ENCODE measurements around the gene HNF1A.

HNF1A gene

DNA sequence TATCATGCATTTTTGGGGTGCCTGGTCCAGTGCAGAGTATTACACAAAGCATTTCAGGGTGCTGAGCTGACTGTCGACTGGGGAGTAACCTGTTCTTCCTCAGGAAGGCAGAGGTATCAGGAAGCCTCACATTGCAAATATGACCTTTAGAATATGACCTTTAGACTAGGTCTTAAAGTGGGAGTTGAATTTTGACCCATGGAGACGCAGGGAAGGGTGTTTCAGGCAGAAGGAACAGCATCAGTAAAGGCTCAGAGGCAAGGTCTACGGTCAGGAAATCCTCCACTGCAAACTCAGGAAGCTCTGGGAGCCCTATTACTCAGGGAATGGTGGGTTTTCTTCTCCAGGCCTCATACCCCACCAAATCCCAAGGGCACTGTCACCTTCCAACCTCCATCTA lies 11.3 kb downstream of the HNF1A start:
- Histone ChIP-seq H3K36me3 (ENCODE audit: insufficient read depth, low read length) (no peaks in the 10 kb centered on the region), H3K27me3 (ENCODE audit: insufficient read depth, low read length) (peaks cover 11% of the 10 kb centered on the region; the same call in 1 of the 2 replicates), H3K4me1 (ENCODE audit: control insufficient read depth, insufficient read depth, low read length, unreplicated experiment) (no peaks in the 10 kb centered on the region), H3K4me3 (ENCODE audit: low read depth, low read length) (no peak overlapping the region), H3K27ac (ENCODE audit: low read depth, low read length) (no peak overlapping the region), H2AFZ (ENCODE audit: low read length, unreplicated experiment) (no peak overlapping the region), H3K79me2 (ENCODE audit: control insufficient read depth, insufficient read depth, low read length, unreplicated experiment) (no peaks in the 10 kb centered on the region)

DNA sequence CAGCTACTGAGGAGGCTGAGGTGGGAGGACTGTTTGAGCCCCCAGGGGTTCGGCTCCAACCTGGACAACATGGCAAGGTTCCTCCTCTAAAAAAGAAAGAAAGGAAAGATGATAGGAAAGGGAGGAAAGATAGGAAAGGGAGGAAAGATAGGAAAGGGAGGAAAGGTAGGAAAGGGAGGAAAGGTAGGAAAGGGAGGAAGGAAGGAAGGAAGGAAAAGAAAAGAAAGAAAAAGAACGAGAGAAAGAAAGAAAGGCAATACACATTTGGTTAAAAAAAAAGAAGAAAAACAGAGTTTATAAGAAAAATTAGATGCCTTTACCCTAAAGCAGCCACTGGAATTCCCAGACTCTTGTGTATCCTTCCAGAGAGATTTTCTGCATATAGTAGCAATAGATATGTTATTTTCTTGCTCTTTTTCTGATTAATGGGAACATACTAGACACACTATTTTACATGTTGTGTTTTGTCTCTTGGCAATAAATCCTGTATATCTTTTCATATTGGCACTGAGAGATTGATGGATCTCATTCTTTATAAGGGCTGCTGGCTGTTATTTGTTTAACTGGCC lies 12.2 kb downstream of the HNF1A start:
- H3K79me2 ChIP-seq (ENCODE audit: control insufficient read depth, insufficient read depth, low read length, unreplicated experiment): no peaks in the 10 kb centered on the region
- H3K4me1 ChIP-seq (ENCODE audit: control insufficient read depth, insufficient read depth, low read length, unreplicated experiment): no peaks in the 10 kb centered on the region
- no peaks in the 10 kb centered on the region for H3K36me3 ChIP-seq (ENCODE audit: insufficient read depth, low read length)
- H3K27ac ChIP-seq (ENCODE audit: low read depth, low read length): no peak overlapping the region
- H3K27me3 ChIP-seq (ENCODE audit: insufficient read depth, low read length): peaks cover 20% of the 10 kb centered on the region; the same call in 1 of the 2 replicates
- H3K4me3 ChIP-seq (ENCODE audit: low read depth, low read length): no peak overlapping the region
- no peak overlapping the region for H2AFZ ChIP-seq (ENCODE audit: low read length, unreplicated experiment)

DNA sequence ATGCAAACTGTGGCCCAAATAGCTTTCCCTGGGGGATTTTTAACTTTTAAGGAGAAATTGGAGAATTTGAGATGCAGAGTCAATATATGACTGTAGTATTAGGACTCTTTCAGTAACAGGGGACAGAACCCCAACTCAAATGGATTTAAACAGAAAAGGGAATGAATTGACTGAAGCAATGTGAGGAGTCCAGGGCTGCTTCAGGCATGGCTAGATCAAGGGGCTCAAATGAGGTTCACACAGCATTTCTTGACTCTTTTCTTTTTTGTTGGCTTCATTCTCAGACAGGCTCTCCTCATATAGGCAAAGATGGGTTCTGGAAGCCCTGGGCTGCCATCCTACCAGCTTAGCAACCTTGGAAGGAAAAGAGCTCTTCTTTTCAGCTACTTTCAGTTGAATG lies 13.6 kb downstream of the HNF1A start:
- no peak overlapping the region for H3K27ac ChIP-seq (ENCODE audit: low read depth, low read length)
- no peaks in the 10 kb centered on the region for H3K79me2 ChIP-seq (ENCODE audit: control insufficient read depth, insufficient read depth, low read length, unreplicated experiment)
- H3K4me1 ChIP-seq (ENCODE audit: control insufficient read depth, insufficient read depth, low read length, unreplicated experiment): no peaks in the 10 kb centered on the region
- no peak overlapping the region for H2AFZ ChIP-seq (ENCODE audit: low read length, unreplicated experiment)
- H3K36me3 ChIP-seq (ENCODE audit: insufficient read depth, low read length): no peaks in the 10 kb centered on the region
- peaks cover 25% of the 10 kb centered on the region; the same call in 1 of the 2 replicates for H3K27me3 ChIP-seq (ENCODE audit: insufficient read depth, low read length)
- H3K4me3 ChIP-seq (ENCODE audit: low read depth, low read length): no peak overlapping the region

DNA sequence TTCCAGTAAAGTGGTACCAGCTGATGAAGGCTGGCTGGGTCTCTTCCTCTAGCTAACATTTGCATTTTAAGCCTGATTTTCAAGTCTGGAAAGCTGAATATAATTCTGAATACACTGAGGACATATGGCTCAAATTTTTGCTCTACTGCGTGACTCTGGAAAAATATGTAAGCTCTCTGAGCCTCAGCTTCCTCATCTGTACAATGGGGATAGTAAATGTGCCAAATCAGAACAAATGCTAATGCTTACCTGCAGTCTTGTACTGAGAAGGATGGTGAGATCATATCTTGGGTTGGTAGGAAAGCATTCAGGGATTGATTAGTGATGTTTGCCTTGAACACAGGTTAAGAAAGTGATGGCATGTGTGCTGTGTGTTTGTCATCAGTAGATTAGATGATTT lies 14.6 kb downstream of the HNF1A start:
- Histone ChIP-seq H3K4me3 (ENCODE audit: low read depth, low read length) (no peak overlapping the region), H3K4me1 (ENCODE audit: control insufficient read depth, insufficient read depth, low read length, unreplicated experiment) (no peaks in the 10 kb centered on the region), H3K79me2 (ENCODE audit: control insufficient read depth, insufficient read depth, low read length, unreplicated experiment) (no peaks in the 10 kb centered on the region), H3K27ac (ENCODE audit: low read depth, low read length) (no peak overlapping the region), H3K36me3 (ENCODE audit: insufficient read depth, low read length) (no peaks in the 10 kb centered on the region), H2AFZ (ENCODE audit: low read length, unreplicated experiment) (no peak overlapping the region), H3K27me3 (ENCODE audit: insufficient read depth, low read length) (peaks cover 25% of the 10 kb centered on the region; the same call in 1 of the 2 replicates)

DNA sequence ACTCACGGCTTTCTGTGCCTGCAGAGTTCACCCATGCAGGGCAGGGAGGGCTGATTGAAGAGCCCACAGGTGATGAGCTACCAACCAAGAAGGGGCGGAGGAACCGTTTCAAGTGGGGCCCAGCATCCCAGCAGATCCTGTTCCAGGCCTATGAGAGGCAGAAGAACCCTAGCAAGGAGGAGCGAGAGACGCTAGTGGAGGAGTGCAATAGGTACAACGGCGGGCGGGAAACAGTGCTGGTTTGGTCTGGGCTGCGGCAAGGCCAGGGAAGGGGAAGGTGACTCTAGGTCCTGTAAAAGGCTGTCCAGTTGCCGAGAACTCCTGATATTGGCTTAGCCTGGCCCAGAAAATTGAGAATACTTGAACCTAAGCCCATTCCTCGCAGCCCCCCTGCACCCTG lies 15.2 kb downstream of the HNF1A start:
- no peaks in the 10 kb centered on the region for H3K36me3 ChIP-seq (ENCODE audit: insufficient read depth, low read length)
- no peaks in the 10 kb centered on the region for H3K79me2 ChIP-seq (ENCODE audit: control insufficient read depth, insufficient read depth, low read length, unreplicated experiment)
- H3K4me3 ChIP-seq (ENCODE audit: low read depth, low read length): no peak overlapping the region
- no peak overlapping the region for H2AFZ ChIP-seq (ENCODE audit: low read length, unreplicated experiment)
- H3K27ac ChIP-seq (ENCODE audit: low read depth, low read length): no peak overlapping the region
- H3K27me3 ChIP-seq (ENCODE audit: insufficient read depth, low read length): peaks cover 23% of the 10 kb centered on the region; the same call in 1 of the 2 replicates
- H3K4me1 ChIP-seq (ENCODE audit: control insufficient read depth, insufficient read depth, low read length, unreplicated experiment): no peaks in the 10 kb centered on the region

DNA sequence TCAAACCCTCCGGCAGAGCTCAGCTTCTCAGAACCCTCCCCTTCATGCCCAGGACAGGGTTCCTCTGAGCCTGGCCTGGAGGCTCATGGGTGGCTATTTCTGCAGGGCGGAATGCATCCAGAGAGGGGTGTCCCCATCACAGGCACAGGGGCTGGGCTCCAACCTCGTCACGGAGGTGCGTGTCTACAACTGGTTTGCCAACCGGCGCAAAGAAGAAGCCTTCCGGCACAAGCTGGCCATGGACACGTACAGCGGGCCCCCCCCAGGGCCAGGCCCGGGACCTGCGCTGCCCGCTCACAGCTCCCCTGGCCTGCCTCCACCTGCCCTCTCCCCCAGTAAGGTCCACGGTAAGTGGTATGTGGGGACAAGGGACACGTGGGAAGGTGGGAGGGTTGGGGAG lies 15.7 kb downstream of the HNF1A start:
- H2AFZ ChIP-seq (ENCODE audit: low read length, unreplicated experiment): no peak overlapping the region
- no peak overlapping the region for H3K4me3 ChIP-seq (ENCODE audit: low read depth, low read length)
- H3K4me1 ChIP-seq (ENCODE audit: control insufficient read depth, insufficient read depth, low read length, unreplicated experiment): no peaks in the 10 kb centered on the region
- no peaks in the 10 kb centered on the region for H3K79me2 ChIP-seq (ENCODE audit: control insufficient read depth, insufficient read depth, low read length, unreplicated experiment)
- H3K36me3 ChIP-seq (ENCODE audit: insufficient read depth, low read length): no peaks in the 10 kb centered on the region
- H3K27ac ChIP-seq (ENCODE audit: low read depth, low read length): no peak overlapping the region
- H3K27me3 ChIP-seq (ENCODE audit: insufficient read depth, low read length): peaks cover 22% of the 10 kb centered on the region; the same call in 1 of the 2 replicates

DNA sequence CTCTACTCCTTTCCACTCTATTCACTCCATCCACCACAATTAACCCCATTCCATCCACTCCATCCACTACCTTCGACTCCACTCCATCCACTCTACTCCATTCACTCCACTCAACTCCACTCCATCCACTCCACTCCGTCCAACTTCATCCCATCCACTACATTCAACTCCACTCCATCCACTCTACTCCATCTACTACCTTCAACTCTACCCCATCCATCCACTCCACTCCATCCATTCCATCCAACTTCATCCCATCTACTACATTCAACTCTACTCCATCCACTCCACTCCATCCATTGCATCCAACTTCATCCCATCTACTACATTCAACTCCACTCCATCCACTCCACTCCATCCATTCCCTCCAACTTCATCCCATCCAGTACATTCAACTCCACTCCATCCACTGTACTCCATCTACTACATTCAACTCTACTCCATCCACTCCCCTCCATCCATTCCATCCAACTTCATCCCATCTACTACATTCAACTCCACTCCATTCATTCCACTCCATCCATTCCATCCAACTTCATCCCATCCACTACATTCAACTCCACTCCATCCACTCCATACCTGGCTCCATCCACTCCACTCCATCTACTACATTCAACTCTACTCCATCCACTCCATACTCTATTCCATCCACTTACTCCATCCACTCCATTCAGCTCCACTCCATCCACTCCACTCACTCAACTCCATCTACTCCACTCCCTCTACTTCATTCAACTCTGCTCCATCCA lies 16.4 kb downstream of the HNF1A start:
- peaks cover 19% of the 10 kb centered on the region; the same call in 1 of the 2 replicates for H3K27me3 ChIP-seq (ENCODE audit: insufficient read depth, low read length)
- no peaks in the 10 kb centered on the region for H3K4me1 ChIP-seq (ENCODE audit: control insufficient read depth, insufficient read depth, low read length, unreplicated experiment)
- no peaks in the 10 kb centered on the region for H3K36me3 ChIP-seq (ENCODE audit: insufficient read depth, low read length)
- H2AFZ ChIP-seq (ENCODE audit: low read length, unreplicated experiment): no peak overlapping the region
- H3K27ac ChIP-seq (ENCODE audit: low read depth, low read length): no peak overlapping the region
- H3K4me3 ChIP-seq (ENCODE audit: low read depth, low read length): no peak overlapping the region
- H3K79me2 ChIP-seq (ENCODE audit: control insufficient read depth, insufficient read depth, low read length, unreplicated experiment): no peaks in the 10 kb centered on the region

DNA sequence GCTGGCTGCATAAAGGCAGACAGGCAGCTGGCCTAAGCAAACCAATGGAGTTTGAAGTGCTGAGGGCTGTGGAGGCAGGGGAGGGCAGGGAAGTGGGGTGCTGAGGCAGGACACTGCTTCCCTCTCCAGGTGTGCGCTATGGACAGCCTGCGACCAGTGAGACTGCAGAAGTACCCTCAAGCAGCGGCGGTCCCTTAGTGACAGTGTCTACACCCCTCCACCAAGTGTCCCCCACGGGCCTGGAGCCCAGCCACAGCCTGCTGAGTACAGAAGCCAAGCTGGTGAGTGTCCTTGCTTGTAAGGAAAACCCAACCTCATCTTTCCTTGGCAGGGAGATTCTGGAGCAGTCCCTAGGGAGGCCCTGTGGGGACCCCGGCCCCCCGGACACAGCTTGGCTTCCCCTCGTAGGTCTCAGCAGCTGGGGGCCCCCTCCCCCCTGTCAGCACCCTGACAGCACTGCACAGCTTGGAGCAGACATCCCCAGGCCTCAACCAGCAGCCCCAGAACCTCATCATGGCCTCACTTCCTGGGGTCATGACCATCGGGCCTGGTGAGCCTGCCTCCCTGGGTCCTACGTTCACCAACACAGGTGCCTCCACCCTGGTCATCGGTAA lies 17.9 kb downstream of the HNF1A start:
- H3K79me2 ChIP-seq (ENCODE audit: control insufficient read depth, insufficient read depth, low read length, unreplicated experiment): no peaks in the 10 kb centered on the region
- H2AFZ ChIP-seq (ENCODE audit: low read length, unreplicated experiment): no peak overlapping the region
- no peaks in the 10 kb centered on the region for H3K36me3 ChIP-seq (ENCODE audit: insufficient read depth, low read length)
- no peak overlapping the region for H3K4me3 ChIP-seq (ENCODE audit: low read depth, low read length)
- H3K27ac ChIP-seq (ENCODE audit: low read depth, low read length): no peak overlapping the region
- peaks cover 14% of the 10 kb centered on the region; the same call in 1 of the 2 replicates for H3K27me3 ChIP-seq (ENCODE audit: insufficient read depth, low read length)
- no peaks in the 10 kb centered on the region for H3K4me1 ChIP-seq (ENCODE audit: control insufficient read depth, insufficient read depth, low read length, unreplicated experiment)

DNA sequence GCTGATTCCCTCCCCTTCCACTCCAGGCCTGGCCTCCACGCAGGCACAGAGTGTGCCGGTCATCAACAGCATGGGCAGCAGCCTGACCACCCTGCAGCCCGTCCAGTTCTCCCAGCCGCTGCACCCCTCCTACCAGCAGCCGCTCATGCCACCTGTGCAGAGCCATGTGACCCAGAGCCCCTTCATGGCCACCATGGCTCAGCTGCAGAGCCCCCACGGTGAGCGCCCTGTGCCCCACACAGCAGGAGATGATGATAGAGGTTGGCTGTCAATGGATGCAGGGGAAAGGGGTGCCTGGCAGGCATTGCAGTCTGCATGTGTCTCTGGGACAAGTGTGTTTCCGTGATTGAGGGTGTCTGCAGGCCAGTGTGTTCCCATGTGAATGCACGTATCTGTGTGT lies 19.1 kb downstream of the HNF1A start:
- Histone ChIP-seq H3K27ac (ENCODE audit: low read depth, low read length) (no peak overlapping the region), H3K4me1 (ENCODE audit: control insufficient read depth, insufficient read depth, low read length, unreplicated experiment) (peaks cover 4% of the 10 kb centered on the region), H2AFZ (ENCODE audit: low read length, unreplicated experiment) (no peak overlapping the region), H3K4me3 (ENCODE audit: low read depth, low read length) (no peak overlapping the region), H3K27me3 (ENCODE audit: insufficient read depth, low read length) (peaks cover 14% of the 10 kb centered on the region; the same call in 1 of the 2 replicates), H3K79me2 (ENCODE audit: control insufficient read depth, insufficient read depth, low read length, unreplicated experiment) (no peaks in the 10 kb centered on the region), H3K36me3 (ENCODE audit: insufficient read depth, low read length) (no peaks in the 10 kb centered on the region)

DNA sequence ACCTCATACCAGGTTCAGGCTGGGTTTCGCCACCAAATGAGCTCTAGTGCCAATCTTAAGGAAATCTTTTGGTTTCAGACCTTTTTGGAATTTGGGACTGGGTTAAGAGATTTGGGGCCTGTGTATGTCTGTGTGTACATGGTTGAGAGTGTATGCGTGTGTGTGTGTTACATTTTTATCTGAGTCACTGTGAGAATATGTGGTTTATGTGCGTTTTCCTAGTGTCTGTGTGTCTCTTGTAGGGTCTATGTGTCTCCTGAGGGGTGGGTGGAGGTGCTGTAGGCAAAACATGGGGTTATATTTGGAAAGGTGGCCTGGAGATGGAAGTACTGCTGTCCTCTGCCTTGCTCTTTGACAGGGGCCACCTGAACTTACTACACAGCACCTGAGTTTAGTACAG lies 20.1 kb downstream of the HNF1A start:
- Histone ChIP-seq H3K27me3 (ENCODE audit: insufficient read depth, low read length) (peaks cover 14% of the 10 kb centered on the region; the same call in 1 of the 2 replicates), H3K27ac (ENCODE audit: low read depth, low read length) (no peak overlapping the region), H3K4me1 (ENCODE audit: control insufficient read depth, insufficient read depth, low read length, unreplicated experiment) (peaks cover 4% of the 10 kb centered on the region), H3K4me3 (ENCODE audit: low read depth, low read length) (no peak overlapping the region), H3K79me2 (ENCODE audit: control insufficient read depth, insufficient read depth, low read length, unreplicated experiment) (no peaks in the 10 kb centered on the region), H2AFZ (ENCODE audit: low read length, unreplicated experiment) (no peak overlapping the region), H3K36me3 (ENCODE audit: insufficient read depth, low read length) (peaks cover 4% of the 10 kb centered on the region; the same call in 1 of the 2 replicates)
